Kidney epithelial cell (primary cell): Measurements from ENCODE around the gene ADNP. TPM values are rescaled to one million over a fixed set of nuclear protein-coding genes. Genes with fewer than 3 reads are reported as not detected.

Source experiments
- DNase-seq: peaks from one replicate; pipeline ENCODE4 v3.0.0-alpha.2; 2010; ENCODE audit warnings: low read depth
- H3K27me3 ChIP-seq: 2 replicates; pipeline ENCODE4 v1.6.0; 2011; ENCODE audit warnings: low read length; ENCODE audit not compliant: control insufficient read depth, insufficient read depth
- H3K36me3 ChIP-seq: 2 replicates; pipeline ENCODE4 v1.5.1; 2011; ENCODE audit warnings: low read length; ENCODE audit not compliant: control insufficient read depth, insufficient read depth
- H3K4me3 ChIP-seq: 2 replicates; pipeline ENCODE4 v1.5.1; 2011; ENCODE audit warnings: low read depth, mild to moderate bottlenecking, control low read depth, low read length
- total RNA-seq: library from RNA; depleted of rRNA; stranded (reverse); fragments of >200 nt; gene quantifications from 2 replicates; pipeline ENCODE4 v1.2.3, GENCODE V29; 2015
- TF ChIP-seq, protein P1 (sequence below): IDR thresholded peaks from 2 replicates; pipeline ENCODE4 v1.5.1; 2011; ENCODE audit warnings: mild to moderate bottlenecking, moderate library complexity, low read length, control low read depth, inconsistent platforms; ENCODE audit not compliant: insufficient read depth, poor library complexity, severe bottlenecking

ADNP gene
- total RNA-seq, 1 donor from 2014 or later, result 59.7 TPM

DNA sequence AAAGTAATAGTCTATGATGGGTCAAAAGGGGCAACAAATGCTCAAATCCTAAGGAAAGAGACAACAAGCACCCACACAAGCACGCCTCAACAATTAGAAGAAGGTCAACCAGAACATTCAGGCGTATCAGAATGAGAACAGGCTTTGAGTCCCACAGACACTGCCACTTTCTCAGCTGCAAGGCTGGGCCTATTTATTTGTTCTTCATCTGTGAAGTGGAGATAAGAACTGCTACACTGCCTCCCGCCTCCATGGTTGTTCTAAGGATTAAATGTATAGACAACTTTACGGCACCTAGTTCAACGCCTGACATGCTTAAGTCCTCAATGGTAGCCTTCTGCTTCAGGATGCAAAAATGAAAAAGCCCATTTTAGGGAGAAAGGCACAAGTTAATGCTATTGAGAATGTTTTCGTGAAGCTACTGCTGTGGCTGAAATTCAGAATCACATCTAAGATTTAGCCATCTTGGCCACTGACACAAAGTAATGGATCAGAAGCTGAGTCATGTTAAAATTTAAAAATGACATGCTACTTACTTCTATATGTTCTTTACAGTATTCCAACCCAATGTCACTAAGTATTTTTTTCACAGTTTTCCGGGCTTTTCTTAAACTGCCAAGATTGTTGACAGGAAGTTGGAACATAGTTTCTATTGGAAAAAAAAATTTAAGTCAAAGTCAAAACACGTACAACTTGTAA lies 27.7 kb downstream of the ADNP start:
- no peak overlapping the region for H3K4me3 ChIP-seq
- no peaks in the 10 kb centered on the region for H3K36me3 ChIP-seq
- no peaks in the 10 kb centered on the region for H3K27me3 ChIP-seq
- TF ChIP-seq, protein P1, sequence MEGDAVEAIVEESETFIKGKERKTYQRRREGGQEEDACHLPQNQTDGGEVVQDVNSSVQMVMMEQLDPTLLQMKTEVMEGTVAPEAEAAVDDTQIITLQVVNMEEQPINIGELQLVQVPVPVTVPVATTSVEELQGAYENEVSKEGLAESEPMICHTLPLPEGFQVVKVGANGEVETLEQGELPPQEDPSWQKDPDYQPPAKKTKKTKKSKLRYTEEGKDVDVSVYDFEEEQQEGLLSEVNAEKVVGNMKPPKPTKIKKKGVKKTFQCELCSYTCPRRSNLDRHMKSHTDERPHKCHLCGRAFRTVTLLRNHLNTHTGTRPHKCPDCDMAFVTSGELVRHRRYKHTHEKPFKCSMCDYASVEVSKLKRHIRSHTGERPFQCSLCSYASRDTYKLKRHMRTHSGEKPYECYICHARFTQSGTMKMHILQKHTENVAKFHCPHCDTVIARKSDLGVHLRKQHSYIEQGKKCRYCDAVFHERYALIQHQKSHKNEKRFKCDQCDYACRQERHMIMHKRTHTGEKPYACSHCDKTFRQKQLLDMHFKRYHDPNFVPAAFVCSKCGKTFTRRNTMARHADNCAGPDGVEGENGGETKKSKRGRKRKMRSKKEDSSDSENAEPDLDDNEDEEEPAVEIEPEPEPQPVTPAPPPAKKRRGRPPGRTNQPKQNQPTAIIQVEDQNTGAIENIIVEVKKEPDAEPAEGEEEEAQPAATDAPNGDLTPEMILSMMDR, result no peak
- no peak for DNase-seq

DNA sequence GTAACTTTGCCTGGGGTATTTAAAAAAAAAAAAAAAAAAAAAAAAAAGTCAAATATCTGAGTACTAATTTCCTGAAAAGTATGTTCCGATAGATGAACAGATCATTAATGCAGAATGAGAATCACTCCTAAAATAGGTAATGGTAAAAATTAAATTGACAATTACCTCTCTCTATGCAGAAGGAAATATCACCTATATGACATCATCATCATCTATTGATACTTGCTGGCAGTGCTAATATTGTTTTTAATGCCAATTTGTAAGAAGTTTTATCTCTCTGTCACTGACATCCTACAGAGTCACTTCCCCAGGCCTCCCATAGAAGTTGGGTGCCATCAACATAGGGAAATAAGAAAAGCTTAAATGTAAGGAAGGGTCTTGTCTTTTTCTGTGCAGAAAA lies 29.9 kb downstream of the ADNP start:
- no peak overlapping the region for H3K4me3 ChIP-seq
- no peaks in the 10 kb centered on the region for H3K27me3 ChIP-seq
- TF ChIP-seq, protein P1, result no peak
- no peaks in the 10 kb centered on the region for H3K36me3 ChIP-seq
- no peak for DNase-seq

DNA sequence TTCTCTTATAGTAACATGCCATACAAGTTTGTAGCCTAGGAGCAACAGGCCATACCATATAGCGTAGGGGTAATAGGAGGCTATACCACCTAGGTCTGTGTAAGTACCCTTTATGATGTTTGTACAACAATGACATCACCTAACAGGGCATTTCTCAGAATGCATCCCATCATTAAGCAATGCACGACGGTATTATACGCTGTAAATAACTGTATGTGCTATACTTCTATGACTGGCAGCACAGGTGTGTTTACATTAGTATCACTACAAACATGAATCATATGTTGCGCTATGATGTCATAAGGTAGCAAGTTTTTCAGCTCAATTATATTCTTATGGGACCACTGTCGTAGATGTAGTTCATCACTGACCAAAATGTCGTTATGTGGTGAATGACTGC lies 31.0 kb downstream of the ADNP start:
- H3K4me3 ChIP-seq, result no peak overlapping the region
- no peaks in the 10 kb centered on the region for H3K36me3 ChIP-seq
- no peak for DNase-seq
- H3K27me3 ChIP-seq, result no peaks in the 10 kb centered on the region
- TF ChIP-seq, protein P1, result no peak

DNA sequence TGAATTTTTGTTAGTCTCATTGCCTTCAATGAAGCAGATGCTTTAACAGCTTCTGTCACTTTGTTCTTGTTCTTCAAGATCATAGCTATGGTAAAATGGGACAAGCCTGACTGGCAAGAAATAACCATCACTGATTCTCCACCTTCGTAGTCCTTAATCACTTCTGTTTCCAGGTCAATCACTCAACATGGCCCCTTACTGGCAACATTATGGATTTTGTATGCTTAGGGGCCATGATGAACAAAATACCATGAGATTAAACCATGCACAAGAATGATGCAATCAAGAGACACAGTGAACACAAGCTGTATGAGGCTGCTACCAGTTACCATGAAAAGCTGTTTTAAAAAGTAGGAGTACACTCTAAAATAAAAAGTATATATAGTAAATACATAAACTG lies 32.8 kb downstream of the ADNP start:
- H3K36me3 ChIP-seq, result peaks cover under 1% of the 10 kb centered on the region
- TF ChIP-seq, protein P1, result no peak
- no peak for DNase-seq
- no peak overlapping the region for H3K4me3 ChIP-seq
- H3K27me3 ChIP-seq, result no peaks in the 10 kb centered on the region

DNA sequence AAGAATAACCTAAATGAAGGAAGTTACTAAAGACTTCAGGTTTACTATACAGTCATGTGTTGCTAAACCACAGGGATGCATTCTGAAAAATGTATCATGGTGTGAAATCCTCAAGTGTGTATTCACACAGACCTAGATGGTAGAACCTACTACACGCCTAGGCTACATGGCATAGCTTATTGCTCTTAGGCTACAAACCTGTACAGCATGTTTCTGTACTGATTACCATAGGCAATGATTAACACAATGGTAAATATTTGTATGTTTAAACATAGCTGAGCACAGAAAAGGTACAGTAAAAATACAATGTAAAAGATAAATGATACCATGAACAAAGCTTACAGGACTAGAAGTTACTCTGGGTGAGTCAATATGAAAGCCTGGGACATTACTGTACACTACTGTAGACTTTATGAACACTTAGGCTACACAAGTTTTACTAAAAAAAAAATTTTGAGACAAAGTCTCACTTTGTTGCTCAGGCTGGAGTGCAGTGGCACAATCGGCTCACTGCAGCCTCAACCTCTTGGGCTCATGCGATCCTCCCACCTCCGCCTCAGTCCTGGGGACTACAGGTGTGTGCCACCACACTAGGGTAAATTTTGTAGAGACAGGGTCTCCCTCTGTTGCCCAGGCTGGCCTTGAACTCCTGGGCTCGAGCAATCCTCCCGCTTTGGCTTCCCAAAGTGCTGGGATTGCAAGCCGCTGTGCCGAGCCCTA lies 36.0 kb downstream of the ADNP start:
- H3K36me3 ChIP-seq, result peaks cover 2% of the 10 kb centered on the region
- no peak for DNase-seq
- no peaks in the 10 kb centered on the region for H3K27me3 ChIP-seq
- H3K4me3 ChIP-seq, result no peak overlapping the region
- TF ChIP-seq, protein P1, result no peak
